Kidney (tissue), 14 donors: Measurements from ENCODE around the gene PLEKHH2. TPM values are rescaled to one million over a fixed set of nuclear protein-coding genes. Genes with fewer than 3 reads are reported as not detected.

Experiments used
- DNase-seq, 5 donors: peaks; one replicate each; pipeline ENCODE4 v3.0.0-alpha.2; 2013 to 2020
- FAIRE-seq: peaks from 2 replicates; lab custom pipeline; 2012; peaks lifted over from hg19 to GRCh38; lab: Jason Lieb, UNC
- H3K27ac ChIP-seq, 2 donors: one replicate each; pipeline ENCODE4 v1.7.0; 2013; ENCODE audit warnings: low read depth in 2 of 2, low read length in 2 of 2, inconsistent platforms in 1 of 2
- H3K27me3 ChIP-seq: one replicate; pipeline ENCODE4 v1.7.1; 2013; ENCODE audit warnings: low read length, inconsistent platforms; ENCODE audit not compliant: control insufficient read depth, insufficient read depth
- H3K36me3 ChIP-seq, 3 donors: one replicate each; pipeline versions ENCODE4 v1.7.0 to v1.7.1; 2013; ENCODE audit warnings: low read length in 3 of 3, control low read depth in 1 of 3, inconsistent platforms in 1 of 3; ENCODE audit not compliant: insufficient read depth in 3 of 3, control insufficient read depth in 2 of 3
- H3K4me1 ChIP-seq, 3 donors: one replicate each; pipeline versions ENCODE4 v1.7.0 to v1.7.1; 2013; ENCODE audit warnings: low read length in 3 of 3, inconsistent platforms in 1 of 3, low read depth in 1 of 3; ENCODE audit not compliant: control insufficient read depth in 2 of 3, insufficient read depth in 2 of 3
- H3K4me3 ChIP-seq, 3 donors: one replicate each; pipeline versions ENCODE4 v1.7.0 to v1.8.1; 2013; ENCODE audit warnings: low read length in 3 of 3, control low read depth in 1 of 3, inconsistent platforms in 1 of 3
- H3K9ac ChIP-seq, 3 donors: one replicate each; pipeline versions ENCODE4 v1.7.0 to v1.7.1; 2013; ENCODE audit warnings: low read length in 3 of 3, control low read depth in 1 of 3, inconsistent platforms in 1 of 3
- H3K9me3 ChIP-seq, 3 donors: one replicate each; pipeline versions ENCODE4 v1.7.0 to v1.7.1; 2013; ENCODE audit warnings: low read length in 3 of 3, control low read depth in 1 of 3, inconsistent platforms in 1 of 3; ENCODE audit not compliant: control insufficient read depth in 2 of 3, insufficient read depth in 1 of 3
- CTCF ChIP-seq: IDR thresholded peaks from 3 replicates; pipeline ENCODE4 v1.5.1; 2012; ENCODE audit warnings: mild to moderate bottlenecking, moderate library complexity, borderline replicate concordance; ENCODE audit not compliant: insufficient read depth; ENCODE audit errors: extremely low read depth
- intact Hi-C: fragments of 100-400 bp; cut with DNase I; formaldehyde crosslinking; loops from one replicate; pipeline ENCODE4 v1.11.1; 2022
- polyA plus RNA-seq: library from polyadenylated mRNA; stranded (reverse); fragments of 350-450 nt; fragmentation: Illumina TruSeq; extraction: RNeasy Lipid Tissue Mini Kit (QIAGEN cat#74804); gene quantifications from one replicate; pipeline ENCODE4 v1.2.3, GENCODE V29; 2014; ENCODE audit warnings: low read depth, low replicate concordance; ENCODE audit not compliant: insufficient read depth
- total RNA-seq: library from RNA; stranded (reverse); fragmentation: NEBNext Ultra II Directional; extraction: Animal tissue kit (Norgen Biotek cat#: 25700); gene quantifications from one replicate; pipeline ENCODE4 v1.2.1, GENCODE V29; 2021
- donor health status: control.
- donor health status: control.
- donor health status: control.
- donor health status: control.
- donor health status: control.
- donor health status: DM: yes; HTN: yes; CAD: no.
- donor health status: Normal renal cell carcinoma (clear cell type).

PLEKHH2 gene
- total and polyA plus RNA-seq, 2 donors from 2014 or later: 4.3 to 25.0 TPM

DNA sequence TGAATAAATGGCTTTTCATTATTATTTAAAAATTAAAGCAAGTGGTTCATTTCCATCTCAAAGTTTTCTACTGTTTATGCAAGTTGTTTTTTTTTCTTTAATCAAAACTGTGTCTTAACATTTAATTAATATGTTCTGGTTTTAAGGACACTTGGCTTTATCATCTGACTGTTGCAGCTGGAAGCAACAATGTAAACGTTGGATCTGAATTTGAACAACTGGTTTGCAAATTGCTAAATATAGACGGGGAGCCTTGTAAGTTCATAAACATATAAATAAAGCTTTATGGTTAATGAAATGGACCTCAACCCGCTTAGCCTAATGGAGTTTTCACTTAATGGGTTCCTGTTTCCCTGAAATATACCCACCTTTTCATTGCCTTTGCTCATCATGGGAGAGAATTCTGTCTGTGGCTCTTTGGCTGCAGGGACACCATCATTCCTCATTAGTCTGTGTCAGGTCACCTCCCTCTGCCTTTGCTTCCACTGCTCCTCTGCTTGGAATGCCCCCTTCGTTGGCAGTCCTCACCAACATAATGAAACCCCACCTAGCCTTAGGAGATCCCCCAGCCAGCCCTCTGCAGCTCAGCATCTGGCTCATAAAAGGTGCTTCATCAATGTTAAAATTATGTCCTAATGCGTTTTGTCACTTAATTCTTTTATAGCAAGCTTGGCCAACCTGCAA, 92.6 kb downstream of the PLEKHH2 start:
- intact Hi-C loops: no loop called here
- Histone ChIP-seq H3K27ac (no peak overlapping the region), H3K4me1 (no peaks in the 10 kb centered on the region), H3K36me3 (peaks cover 0 to 2% (median 0%) of the 10 kb centered on the region in 3 donors), H3K9me3 (no peaks in the 10 kb centered on the region), H3K27me3 (no peaks in the 10 kb centered on the region), H3K4me3 (no peak overlapping the region), H3K9ac (no peak overlapping the region)
- FAIRE-seq (no peak), DNase-seq (peak in 1 of 5 donors; percentile 29)
- TF ChIP-seq CTCF: no peak

DNA sequence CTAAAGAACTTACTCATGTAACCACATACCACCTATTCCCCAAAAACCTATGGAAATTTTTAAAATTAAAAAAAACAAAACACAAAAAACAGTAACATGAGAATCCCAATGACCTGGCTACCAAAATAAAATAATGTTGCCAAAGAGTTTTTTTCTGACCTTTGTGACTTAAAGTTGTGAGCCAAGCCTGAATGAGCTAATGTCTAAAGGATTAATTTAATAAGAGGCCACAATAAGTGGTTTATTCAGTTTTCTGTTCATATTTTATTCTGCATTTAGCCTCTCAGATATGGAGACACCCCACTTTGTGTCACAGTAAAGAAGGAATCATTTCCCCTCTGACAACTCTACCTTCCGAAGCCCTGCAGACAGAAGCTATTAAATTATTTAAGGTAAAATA, 94.2 kb downstream of the PLEKHH2 start:
- no peaks in the 10 kb centered on the region for H3K4me1 ChIP-seq
- no peak overlapping the region for H3K9ac ChIP-seq
- TF ChIP-seq CTCF: no peak
- FAIRE-seq: no peak
- H3K27ac ChIP-seq: no peak overlapping the region
- no peaks in the 10 kb centered on the region for H3K9me3 ChIP-seq
- no peak overlapping the region for H3K4me3 ChIP-seq
- H3K27me3 ChIP-seq: no peaks in the 10 kb centered on the region
- intact Hi-C loops: no loop called here
- peaks cover 0 to 2% (median 0%) of the 10 kb centered on the region in 3 donors for H3K36me3 ChIP-seq
- DNase-seq: no peak

GRCh38 chr2:43736637-43737036, 99.6 kb downstream of the PLEKHH2 start:
- Histone ChIP-seq H3K27me3 (no peaks in the 10 kb centered on the region), H3K4me1 (no peaks in the 10 kb centered on the region), H3K9ac (no peak overlapping the region), H3K27ac (no peak overlapping the region), H3K9me3 (no peaks in the 10 kb centered on the region), H3K36me3 (no peaks in the 10 kb centered on the region), H3K4me3 (no peak overlapping the region)
- no peak for DNase-seq
- TF ChIP-seq CTCF: no peak
- intact Hi-C loops: no loop called here
- no peak for FAIRE-seq
